GM19455 (cell line): Measurements from ENCODE around the gene SEC22A.

Experiments used
- ATAC-seq: cut with Tn5 transposase; IDR thresholded peaks from one replicate; pipeline ENCODE4 v1.9.1; 2021; ENCODE audit not compliant: unreplicated experiment

SEC22A gene

GRCh38 chr3:123301331-123302184 lies 99.8 kb downstream of the SEC22A start:
- no peak for ATAC-seq

DNA sequence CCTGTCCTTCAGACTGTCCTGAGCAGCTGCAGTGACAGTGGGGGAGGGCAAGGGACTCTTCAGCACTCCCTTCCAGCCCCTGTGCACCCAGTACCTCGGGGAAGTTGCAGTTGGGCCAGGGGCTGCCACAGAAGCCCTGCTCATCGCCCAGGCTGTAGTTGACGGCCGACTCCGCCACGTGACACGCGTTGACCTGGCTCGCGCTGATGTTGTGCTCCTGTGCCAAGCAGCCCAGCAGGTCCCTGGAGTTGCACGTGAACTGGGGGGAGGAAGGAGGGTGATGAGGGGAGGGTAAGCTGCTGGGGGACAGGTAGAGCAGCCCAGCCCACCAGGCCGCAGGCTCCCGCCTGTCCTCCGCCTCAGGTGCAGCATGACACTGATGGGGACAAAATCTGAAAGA lies 101.2 kb downstream of the SEC22A start:
- ATAC-seq = no peak

DNA sequence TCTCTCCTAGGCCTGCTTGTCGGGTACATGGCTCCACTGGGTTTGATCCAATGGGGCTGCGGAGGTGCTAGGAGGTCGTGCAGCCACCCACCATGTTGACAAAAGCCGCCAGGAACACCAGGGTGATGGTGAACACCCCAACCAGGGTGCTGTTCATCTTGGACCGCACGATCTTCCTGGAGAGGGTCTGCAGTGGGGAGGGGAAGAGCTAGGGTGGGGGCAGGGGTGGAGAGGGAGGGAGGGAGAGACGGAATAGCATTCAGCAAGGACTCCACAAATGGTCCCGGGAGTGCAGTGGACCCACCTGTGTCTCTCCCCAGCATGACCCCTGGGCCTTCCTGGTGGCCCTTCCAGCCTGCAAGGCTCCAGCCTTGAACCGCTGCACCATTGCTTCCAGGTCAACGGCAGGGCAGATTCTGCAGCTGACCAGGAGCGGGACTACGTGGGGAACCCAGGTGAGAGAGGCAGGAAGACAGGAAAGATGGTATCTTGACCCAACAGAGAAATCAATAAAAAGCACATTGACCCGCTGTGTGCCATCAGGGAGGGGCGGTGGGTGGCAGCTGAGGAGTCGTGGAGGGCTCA lies 102.3 kb downstream of the SEC22A start:
- no peak for ATAC-seq

DNA sequence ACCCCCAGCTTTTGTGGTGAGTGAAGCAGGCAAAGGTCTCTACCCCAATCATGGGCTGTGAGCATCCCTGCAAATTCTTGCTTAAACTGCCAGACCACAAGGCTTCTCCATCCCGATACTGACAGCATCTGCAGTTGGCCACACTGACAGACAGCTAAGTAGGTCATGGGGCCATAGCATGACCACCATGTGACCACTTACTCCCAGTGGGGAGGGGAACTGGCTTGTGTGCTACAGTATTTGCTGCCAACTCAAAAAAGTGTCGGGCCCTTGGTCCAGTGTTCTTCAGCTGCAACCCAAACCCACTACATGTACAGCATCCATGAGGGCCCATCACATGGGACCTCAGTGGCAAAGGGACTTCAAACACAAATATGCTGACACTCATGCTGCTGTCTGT lies 103.4 kb downstream of the SEC22A start:
- no peak for ATAC-seq

GRCh38 chr3:123307064-123307463 lies 105.3 kb downstream of the SEC22A start:
- ATAC-seq = no peak

GRCh38 chr3:123310186-123310585 lies 108.4 kb downstream of the SEC22A start:
- ATAC-seq = no peak

DNA sequence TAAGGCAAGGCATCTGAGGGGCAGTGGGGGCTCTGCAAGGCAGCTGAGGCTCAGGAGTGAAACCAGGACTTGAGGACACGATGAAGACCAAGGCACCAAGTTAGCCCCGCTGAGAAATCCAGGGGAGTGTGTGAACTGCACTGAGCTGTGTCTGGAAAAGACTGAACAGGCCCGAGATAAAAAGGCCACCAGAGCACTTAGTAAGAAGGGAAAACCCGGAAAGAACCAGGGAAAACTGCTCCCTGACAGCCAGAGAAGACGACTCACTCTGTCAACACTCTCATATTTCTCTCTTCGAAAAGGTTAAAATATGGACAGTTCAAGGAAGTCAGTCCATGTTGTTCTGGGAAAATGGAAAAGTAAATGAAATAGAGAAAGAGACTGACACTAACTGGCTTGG lies 109.0 kb downstream of the SEC22A start:
- no peak for ATAC-seq

- ATAC-seq = no peak
These were observed 109.5 kb downstream of the SEC22A start for GRCh38 chr3:123311201-123311600.

GRCh38 chr3:123312331-123313265 lies 110.9 kb downstream of the SEC22A start:
- no peak for ATAC-seq

- ATAC-seq = no peak
These were observed 112.1 kb downstream of the SEC22A start for GRCh38 chr3:123313889-123314288.

DNA sequence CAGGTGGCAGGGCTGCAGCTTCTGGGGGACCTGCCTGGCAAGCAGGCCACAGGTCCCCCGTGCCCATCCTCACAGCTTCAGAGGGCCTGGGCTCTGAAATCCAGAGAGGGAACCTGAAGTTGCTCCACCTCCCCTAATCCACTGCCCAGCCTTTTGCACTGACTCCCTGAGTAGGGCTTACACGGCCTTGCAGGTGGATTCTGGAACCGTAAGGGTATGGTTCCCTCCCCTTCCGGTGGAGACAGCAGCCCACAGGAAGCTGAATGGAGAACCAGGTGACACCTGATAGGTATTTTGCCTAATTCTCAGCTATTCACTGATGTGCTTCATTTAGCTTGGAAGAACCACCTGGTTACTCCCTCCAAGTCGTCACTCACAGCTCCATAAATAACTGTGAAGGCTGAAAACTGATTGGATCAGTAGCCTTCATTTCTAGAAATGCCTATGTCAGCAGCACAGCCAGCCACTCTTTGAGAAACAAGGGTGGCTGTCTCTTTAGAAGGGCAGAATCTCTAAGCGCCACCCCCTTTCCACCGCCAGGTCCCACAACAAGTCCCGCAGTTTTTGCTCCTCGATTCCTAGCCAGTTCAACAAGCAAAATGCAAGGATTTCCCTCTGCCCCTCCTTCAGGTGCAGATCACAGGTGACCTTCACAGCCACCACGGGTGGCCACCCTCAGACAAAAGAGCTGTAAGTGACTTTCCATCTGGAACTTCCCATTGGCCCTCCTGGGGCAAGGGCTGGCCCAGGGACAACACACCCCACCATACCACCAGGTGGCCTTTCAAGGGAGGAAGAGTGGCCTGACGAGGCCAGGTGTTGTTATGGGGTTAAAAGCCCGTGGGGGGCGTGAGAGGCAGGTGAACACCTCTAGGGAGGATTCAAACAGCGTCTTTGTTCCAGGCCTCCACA lies 112.9 kb downstream of the SEC22A start:
- ATAC-seq = no peak

GRCh38 chr3:123315271-123315595 lies 113.5 kb downstream of the SEC22A start:
- no peak for ATAC-seq

DNA sequence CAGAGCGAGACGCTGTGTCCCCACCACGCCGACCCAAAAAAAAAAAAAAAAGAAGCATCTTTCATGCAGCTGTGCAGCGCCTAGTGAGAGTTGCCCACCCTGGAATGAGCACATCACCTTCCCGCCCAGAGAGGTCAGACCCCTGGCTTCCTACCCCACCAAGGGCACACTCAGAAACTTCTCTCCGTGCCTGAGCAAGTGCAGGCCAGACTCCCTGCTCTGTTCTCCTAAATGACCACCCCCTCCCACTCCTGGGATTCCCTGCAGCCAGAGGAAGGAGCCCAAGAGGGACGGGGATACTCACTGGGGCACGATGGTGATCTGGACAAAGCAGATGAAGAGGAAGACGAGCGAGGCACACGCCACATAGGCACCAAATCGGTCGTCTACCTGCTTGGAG lies 116.0 kb downstream of the SEC22A start:
- no peak for ATAC-seq

- no peak for ATAC-seq
These were observed 116.6 kb downstream of the SEC22A start for GRCh38 chr3:123318374-123318773.

GRCh38 chr3:123319760-123320159 lies 118.0 kb downstream of the SEC22A start:
- no peak for ATAC-seq

DNA sequence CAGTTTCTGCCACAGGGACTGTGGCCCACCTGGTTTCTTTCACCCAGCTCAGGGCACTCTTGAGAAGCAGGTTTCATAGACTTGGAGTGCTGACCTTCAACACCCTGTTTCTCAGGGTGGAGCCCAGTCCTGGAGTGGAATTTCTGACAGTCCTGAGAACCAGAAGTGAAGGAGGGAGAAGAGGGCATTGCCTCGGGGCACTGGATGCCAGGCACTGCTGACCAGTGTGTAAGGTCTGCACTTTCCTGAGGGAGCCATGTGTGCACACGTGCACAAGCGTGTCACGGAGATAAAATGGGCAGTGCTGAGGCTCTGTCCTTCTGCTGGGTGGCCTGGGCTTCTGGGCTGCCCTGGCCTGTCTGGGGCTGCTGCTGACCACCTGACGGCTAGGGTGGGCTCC lies 118.5 kb downstream of the SEC22A start:
- no peak for ATAC-seq

DNA sequence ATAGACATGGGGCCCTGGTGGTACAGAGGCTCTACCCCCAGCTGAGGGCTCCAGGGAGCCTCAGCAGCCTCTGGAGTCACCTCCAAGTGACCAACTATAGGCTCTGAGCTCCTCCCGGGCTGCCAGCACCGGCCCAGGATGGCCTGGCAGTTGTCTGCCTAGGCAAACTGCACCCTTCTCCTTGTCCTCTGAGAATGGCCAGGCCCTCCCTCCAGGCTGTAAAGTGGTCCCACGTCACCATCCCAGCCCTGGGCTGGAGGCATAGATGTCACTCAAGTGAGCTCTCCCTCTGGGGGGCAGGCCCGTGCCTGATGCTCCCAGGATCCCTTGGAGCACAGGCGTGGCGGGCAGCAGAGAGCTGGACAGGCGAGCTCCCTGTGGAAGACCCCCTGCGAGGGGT lies 120.1 kb downstream of the SEC22A start:
- ATAC-seq = no peak

- ATAC-seq = no peak
These were observed 121.1 kb downstream of the SEC22A start for GRCh38 chr3:123322866-123323265.
